ENCODE data around the gene MAN2B2.
"Not testable (repeated sequence)": the region's sequence is repeated elsewhere in the genome, so short reads cannot be mapped to it uniquely, and the experiment has no call there.

MAN2B2 gene

GRCh38 chr4:6647582-6648230 lies 72.7 kb downstream of the MAN2B2 start:
- DNase-seq, result no peak

GRCh38 chr4:6649216-6649615 lies 74.2 kb downstream of the MAN2B2 start:
- DNase-seq, result no peak

- DNase-seq, result not testable (repeated sequence)
These were observed 79.2 kb downstream of the MAN2B2 start for GRCh38 chr4:6654211-6654610.

GRCh38 chr4:6655291-6655690 lies 80.3 kb downstream of the MAN2B2 start:
- DNase-seq, result not testable (repeated sequence)

GRCh38 chr4:6655924-6656323 lies 80.9 kb downstream of the MAN2B2 start:
- no peak for DNase-seq

- DNase-seq, result no peak
These were observed 82.5 kb downstream of the MAN2B2 start for GRCh38 chr4:6657242-6658208.

GRCh38 chr4:6658209-6658595 lies 83.2 kb downstream of the MAN2B2 start:
- DNase-seq, result no peak

- no peak for DNase-seq
These were observed 83.6 kb downstream of the MAN2B2 start for GRCh38 chr4:6658597-6659075.

- DNase-seq, result no peak
These were observed 84.9 kb downstream of the MAN2B2 start for GRCh38 chr4:6659897-6660296.

- DNase-seq, result no peak
These were observed 85.4 kb downstream of the MAN2B2 start for GRCh38 chr4:6660430-6660829.

GRCh38 chr4:6662591-6662990 lies 87.6 kb downstream of the MAN2B2 start:
- DNase-seq, result no peak

GRCh38 chr4:6663596-6664393 lies 88.8 kb downstream of the MAN2B2 start:
- DNase-seq, result no peak

- DNase-seq, result no peak
These were observed 90.3 kb downstream of the MAN2B2 start for GRCh38 chr4:6665320-6665654.

GRCh38 chr4:6668391-6668790 lies 93.4 kb downstream of the MAN2B2 start:
- no peak for DNase-seq

- no peak for DNase-seq
These were observed 96.7 kb downstream of the MAN2B2 start for GRCh38 chr4:6671648-6672047.

GRCh38 chr4:6672131-6672530 lies 97.1 kb downstream of the MAN2B2 start:
- DNase-seq, result no peak

- not testable (repeated sequence) for DNase-seq
These were observed 97.7 kb downstream of the MAN2B2 start for GRCh38 chr4:6672541-6673190.

All from NCI-H187 (cell line).